ENCODE data around the gene PRSS36. TPM values are rescaled to one million over a fixed set of nuclear protein-coding genes. Genes with fewer than 3 reads are reported as not detected.

Gene PRSS36
- total and polyA plus RNA-seq, 9 of the 15 experiments (the other 6 are each of a cell fraction or from before 2014, with no cell fraction given): 0.09 to 1.2 (median 0.54) TPM; not detected in 2

DNA sequence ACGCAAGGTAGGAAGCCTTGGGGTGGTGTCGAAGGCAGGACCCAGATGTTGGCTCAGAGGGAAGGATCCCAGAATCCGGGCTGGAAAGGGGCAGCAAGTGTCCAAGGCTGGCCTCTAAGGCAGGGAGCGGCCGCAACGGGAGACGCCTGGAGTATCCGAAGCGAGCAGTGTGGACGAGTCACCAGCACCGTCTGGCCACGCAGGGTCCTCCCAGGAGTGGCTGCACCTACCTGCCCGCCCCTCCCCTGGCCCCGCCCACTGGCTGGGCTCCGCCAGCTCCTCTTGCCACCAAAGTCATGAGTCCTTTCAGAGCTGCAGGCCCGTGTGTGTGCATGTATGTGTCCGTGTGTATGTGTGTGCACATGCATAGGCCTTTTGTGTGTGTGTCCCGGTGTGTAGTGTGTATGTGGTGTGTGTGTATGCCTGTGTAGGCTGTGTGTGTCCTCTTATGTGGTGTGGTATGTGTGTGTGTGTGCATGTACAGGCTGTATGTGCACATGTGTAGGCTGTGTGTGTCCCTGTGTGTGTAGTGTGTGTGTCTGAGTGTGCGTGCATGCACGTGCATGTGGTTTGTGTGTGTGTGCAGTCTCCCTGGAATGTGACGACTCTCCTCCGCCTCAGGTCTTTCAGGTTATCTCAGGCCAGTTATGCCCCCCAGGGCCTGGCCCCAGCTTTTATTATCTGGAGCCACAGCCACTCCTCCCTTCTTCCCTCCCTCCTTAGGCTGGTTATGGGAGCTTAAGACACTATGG lies 14.2 kb downstream of the PRSS36 start, which contains the start of gene PRSS8 (continued):
- TF ChIP-seq ELF1 (tag; IDR thresholded peaks at IDR 0.05): no peak
- TF ChIP-seq, protein P1, sequence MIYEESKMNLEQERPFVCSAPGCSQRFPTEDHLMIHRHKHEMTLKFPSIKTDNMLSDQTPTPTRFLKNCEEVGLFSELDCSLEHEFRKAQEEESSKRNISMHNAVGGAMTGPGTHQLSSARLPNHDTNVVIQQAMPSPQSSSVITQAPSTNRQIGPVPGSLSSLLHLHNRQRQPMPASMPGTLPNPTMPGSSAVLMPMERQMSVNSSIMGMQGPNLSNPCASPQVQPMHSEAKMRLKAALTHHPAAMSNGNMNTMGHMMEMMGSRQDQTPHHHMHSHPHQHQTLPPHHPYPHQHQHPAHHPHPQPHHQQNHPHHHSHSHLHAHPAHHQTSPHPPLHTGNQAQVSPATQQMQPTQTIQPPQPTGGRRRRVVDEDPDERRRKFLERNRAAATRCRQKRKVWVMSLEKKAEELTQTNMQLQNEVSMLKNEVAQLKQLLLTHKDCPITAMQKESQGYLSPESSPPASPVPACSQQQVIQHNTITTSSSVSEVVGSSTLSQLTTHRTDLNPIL (CRISPR knock-in tag; IDR thresholded peaks at IDR 0.05): no peak
- TF ChIP-seq DNMT1 (IDR thresholded peaks at IDR 0.05): no peak
- TF ChIP-seq, protein P2, sequence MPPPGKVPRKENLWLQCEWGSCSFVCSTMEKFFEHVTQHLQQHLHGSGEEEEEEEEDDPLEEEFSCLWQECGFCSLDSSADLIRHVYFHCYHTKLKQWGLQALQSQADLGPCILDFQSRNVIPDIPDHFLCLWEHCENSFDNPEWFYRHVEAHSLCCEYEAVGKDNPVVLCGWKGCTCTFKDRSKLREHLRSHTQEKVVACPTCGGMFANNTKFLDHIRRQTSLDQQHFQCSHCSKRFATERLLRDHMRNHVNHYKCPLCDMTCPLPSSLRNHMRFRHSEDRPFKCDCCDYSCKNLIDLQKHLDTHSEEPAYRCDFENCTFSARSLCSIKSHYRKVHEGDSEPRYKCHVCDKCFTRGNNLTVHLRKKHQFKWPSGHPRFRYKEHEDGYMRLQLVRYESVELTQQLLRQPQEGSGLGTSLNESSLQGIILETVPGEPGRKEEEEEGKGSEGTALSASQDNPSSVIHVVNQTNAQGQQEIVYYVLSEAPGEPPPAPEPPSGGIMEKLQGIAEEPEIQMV (tag; conservative IDR thresholded peaks at IDR 0.05; ENCODE audit: low read depth): no peak
- no peak for TF ChIP-seq MYC (IDR thresholded peaks at IDR 0.05; ENCODE audit: low read depth, low read length)
- TF ChIP-seq MYC (CRISPR knock-in tag; IDR thresholded peaks at IDR 0.05; ENCODE audit: borderline replicate concordance, low read depth): no peak
- no peak for TF ChIP-seq ZNF668 (CRISPR knock-in tag; IDR thresholded peaks at IDR 0.05)
- TF ChIP-seq TSC22D4 (tag; IDR thresholded peaks at IDR 0.05): 0 out of 2 replicates have a peak, but pooled peaks have one; percentile 73
- TF ChIP-seq, protein P3, sequence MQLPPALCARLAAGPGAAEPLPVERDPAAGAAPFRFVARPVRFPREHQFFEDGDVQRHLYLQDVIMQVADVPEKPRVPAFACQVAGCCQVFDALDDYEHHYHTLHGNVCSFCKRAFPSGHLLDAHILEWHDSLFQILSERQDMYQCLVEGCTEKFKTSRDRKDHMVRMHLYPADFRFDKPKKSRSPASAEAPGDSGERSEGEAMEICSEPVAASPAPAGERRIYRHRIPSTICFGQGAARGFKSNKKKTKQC (CRISPR knock-in tag; IDR thresholded peaks at IDR 0.05): no peak
- peak; percentile 22 for TF ChIP-seq POLR2B (IDR thresholded peaks at IDR 0.05; ENCODE audit: low read depth, partially characterized antibody)
- TF ChIP-seq BRCA1 (IDR thresholded peaks at IDR 0.05): no peak
- no peak for TF ChIP-seq BRCA1 (CRISPR knock-in tag; IDR thresholded peaks at IDR 0.05)
- no peak for TF ChIP-seq RBM15 (IDR thresholded peaks at IDR 0.05; ENCODE audit: insufficient read depth, low read length)
- no peak for TF ChIP-seq SOX6 (IDR thresholded peaks at IDR 0.05)
- 0 out of 2 replicates have a peak, but pooled peaks have one; percentile 29 for TF ChIP-seq SP1 (CRISPR knock-in tag; IDR thresholded peaks at IDR 0.05)
- TF ChIP-seq, protein P4, sequence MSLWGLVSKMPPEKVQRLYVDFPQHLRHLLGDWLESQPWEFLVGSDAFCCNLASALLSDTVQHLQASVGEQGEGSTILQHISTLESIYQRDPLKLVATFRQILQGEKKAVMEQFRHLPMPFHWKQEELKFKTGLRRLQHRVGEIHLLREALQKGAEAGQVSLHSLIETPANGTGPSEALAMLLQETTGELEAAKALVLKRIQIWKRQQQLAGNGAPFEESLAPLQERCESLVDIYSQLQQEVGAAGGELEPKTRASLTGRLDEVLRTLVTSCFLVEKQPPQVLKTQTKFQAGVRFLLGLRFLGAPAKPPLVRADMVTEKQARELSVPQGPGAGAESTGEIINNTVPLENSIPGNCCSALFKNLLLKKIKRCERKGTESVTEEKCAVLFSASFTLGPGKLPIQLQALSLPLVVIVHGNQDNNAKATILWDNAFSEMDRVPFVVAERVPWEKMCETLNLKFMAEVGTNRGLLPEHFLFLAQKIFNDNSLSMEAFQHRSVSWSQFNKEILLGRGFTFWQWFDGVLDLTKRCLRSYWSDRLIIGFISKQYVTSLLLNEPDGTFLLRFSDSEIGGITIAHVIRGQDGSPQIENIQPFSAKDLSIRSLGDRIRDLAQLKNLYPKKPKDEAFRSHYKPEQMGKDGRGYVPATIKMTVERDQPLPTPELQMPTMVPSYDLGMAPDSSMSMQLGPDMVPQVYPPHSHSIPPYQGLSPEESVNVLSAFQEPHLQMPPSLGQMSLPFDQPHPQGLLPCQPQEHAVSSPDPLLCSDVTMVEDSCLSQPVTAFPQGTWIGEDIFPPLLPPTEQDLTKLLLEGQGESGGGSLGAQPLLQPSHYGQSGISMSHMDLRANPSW (CRISPR knock-in tag; IDR thresholded peaks at IDR 0.05): no peak
- TF ChIP-seq, protein P5, sequence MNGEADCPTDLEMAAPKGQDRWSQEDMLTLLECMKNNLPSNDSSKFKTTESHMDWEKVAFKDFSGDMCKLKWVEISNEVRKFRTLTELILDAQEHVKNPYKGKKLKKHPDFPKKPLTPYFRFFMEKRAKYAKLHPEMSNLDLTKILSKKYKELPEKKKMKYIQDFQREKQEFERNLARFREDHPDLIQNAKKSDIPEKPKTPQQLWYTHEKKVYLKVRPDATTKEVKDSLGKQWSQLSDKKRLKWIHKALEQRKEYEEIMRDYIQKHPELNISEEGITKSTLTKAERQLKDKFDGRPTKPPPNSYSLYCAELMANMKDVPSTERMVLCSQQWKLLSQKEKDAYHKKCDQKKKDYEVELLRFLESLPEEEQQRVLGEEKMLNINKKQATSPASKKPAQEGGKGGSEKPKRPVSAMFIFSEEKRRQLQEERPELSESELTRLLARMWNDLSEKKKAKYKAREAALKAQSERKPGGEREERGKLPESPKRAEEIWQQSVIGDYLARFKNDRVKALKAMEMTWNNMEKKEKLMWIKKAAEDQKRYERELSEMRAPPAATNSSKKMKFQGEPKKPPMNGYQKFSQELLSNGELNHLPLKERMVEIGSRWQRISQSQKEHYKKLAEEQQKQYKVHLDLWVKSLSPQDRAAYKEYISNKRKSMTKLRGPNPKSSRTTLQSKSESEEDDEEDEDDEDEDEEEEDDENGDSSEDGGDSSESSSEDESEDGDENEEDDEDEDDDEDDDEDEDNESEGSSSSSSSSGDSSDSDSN (IDR thresholded peaks at IDR 0.05; ENCODE audit: borderline replicate concordance in 1 of 2, low read depth in 2 of 2, low read length in 2 of 2): no peak
- peak in 1 of 2 experiments; percentile 44; a peak in 1 of 4 replicates for TF ChIP-seq FOXK2 (conservative IDR thresholded peaks at IDR 0.05 in 1 of 2, IDR thresholded peaks at IDR 0.05 in 1 of 2; ENCODE audit: low read depth in 2 of 2)
- TF ChIP-seq HDAC6 (IDR thresholded peaks at IDR 0.05; ENCODE audit: low read depth, low read length): no peak

Measured in K562 (cell line).